Tibial nerve (tissue), 4 donors: ENCODE data around the gene PSPN. TPM values are rescaled to one million over a fixed set of nuclear protein-coding genes. Genes with fewer than 3 reads are reported as not detected.
A peak's percentile ranks its signal among the peaks of the same experiment; 100 is the strongest.
"Not testable (repeated sequence)": the region's sequence is repeated elsewhere in the genome, so short reads cannot be mapped to it uniquely, and the experiment has no call there.

Experiments used
- DNase-seq, 2 donors: peaks; one replicate each; pipeline ENCODE4 v3.0.0-alpha.2; 2019; ENCODE audit warnings: low spot score in 2 of 2
- H3K27ac ChIP-seq, 4 donors: fragments of 200-600 bp; sonication (generic) in 3 of 4; one replicate each; pipeline ENCODE4 v1.5.1; 2017 to 2019; ENCODE audit warnings: mild to moderate bottlenecking in 1 of 4
- H3K27me3 ChIP-seq, 2 donors: fragments of 200-600 bp; sonication (generic) in 1 of 2; one replicate each; pipeline versions ENCODE4 v1.5.1 to v1.6.0; 2017 to 2019
- H3K36me3 ChIP-seq, 3 donors: fragments of 200-600 bp; sonication (generic); one replicate each; pipeline ENCODE4 v1.5.1; 2018 to 2019
- H3K4me1 ChIP-seq, 4 donors: fragments of 200-600 bp; sonication (generic) in 3 of 4; one replicate each; pipeline ENCODE4 v1.5.1; 2017 to 2019
- H3K4me3 ChIP-seq, 4 donors: fragments of 200-600 bp; sonication (generic) in 3 of 4; one replicate each; pipeline ENCODE4 v1.5.1; 2017 to 2019; ENCODE audit warnings: mild to moderate bottlenecking in 1 of 4, moderate library complexity in 1 of 4
- H3K9me3 ChIP-seq, 4 donors: fragments of 200-600 bp; sonication (generic) in 3 of 4; one replicate each; pipeline ENCODE4 v1.5.1; 2017 to 2019
- CTCF ChIP-seq, 5 experiments: fragments of 200-600 bp in 3 of 5; fragments of 450-650 bp in 2 of 5; sonication (generic) in 3 of 5; IDR thresholded peaks; one replicate each; pipeline ENCODE4 v1.5.1; 2016 to 2019; ENCODE audit warnings: antibody characterized with exemption in 5 of 5, mild to moderate bottlenecking in 3 of 5, moderate library complexity in 2 of 5
- EP300 ChIP-seq, 2 donors: sonication (generic); formaldehyde crosslinking; IDR thresholded peaks; one replicate each; pipeline ENCODE4 v1.6.1; 2017; ENCODE audit warnings: antibody characterized with exemption in 2 of 2, mild to moderate bottlenecking in 1 of 2
- POLR2A ChIP-seq, 2 donors: fragments of 450-650 bp; IDR thresholded peaks; one replicate each; pipeline ENCODE4 v1.6.1; 2017; ENCODE audit warnings: antibody characterized with exemption in 2 of 2, mild to moderate bottlenecking in 2 of 2, moderate library complexity in 2 of 2
- WGBS, 2 donors: methylation state at CpG; one replicate each; pipeline ENCODE4 v1.1.5; 2018; 5-methylcytosine and 5-hydroxymethylcytosine counted together
- total RNA-seq, 4 donors: library from RNA; depleted of rRNA; stranded (reverse); fragments of >200 nt; gene quantifications; one replicate each; pipeline ENCODE4 v1.1.0, GENCODE V29; 2016

PSPN gene
- total RNA-seq, 4 donors from 2014 or later: under 0.01 to 4.3 (median 2.5) TPM

DNA sequence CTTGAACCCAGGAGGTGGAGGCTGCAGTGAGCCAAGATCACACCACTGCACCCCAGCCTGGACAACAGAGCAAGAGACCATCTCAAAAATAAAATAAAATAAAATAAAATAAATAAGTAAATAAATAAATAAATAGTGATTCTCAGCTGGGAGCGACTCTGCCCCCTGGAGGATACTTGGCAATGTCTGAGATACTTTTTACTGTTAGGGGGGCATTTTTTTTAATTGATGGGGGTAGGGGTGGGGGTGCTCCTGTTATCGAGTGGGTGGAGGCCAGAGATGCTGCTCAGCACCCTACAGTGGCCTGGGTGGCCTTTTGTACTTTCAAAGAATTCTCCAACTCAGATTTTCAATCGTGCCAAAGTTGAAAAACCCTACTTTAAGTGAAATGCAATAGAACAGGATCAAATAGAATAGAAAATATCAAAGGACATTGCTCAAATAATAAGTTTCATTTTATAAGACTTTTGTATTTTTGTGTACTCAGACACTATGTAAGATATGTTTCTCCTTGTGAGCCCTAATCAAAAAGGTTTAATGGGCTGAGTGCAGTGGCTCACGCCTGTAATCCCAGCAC is 21.5 kb downstream of the PSPN start:
- H3K4me3 ChIP-seq: no peak overlapping the region
- H3K4me1 ChIP-seq: no peaks in the 10 kb centered on the region
- H3K27ac ChIP-seq: no peak overlapping the region
- no peaks in the 10 kb centered on the region for H3K36me3 ChIP-seq
- TF ChIP-seq POLR2A (IDR thresholded peaks at IDR 0.05) (no peak), EP300 (IDR thresholded peaks at IDR 0.05) (no peak), CTCF (IDR thresholded peaks at IDR 0.05) (peak in 3 of 5 experiments; percentile 30 to 40 (median 34))
- H3K9me3 ChIP-seq: peaks cover 0 to 4% (median 0%) of the 10 kb centered on the region in 4 donors
- WGBS, 2 donors: 52 to 53% methylated on average over 4 of the region's 4 CpGs
- H3K27me3 ChIP-seq: no peaks in the 10 kb centered on the region
- no peak for DNase-seq

DNA sequence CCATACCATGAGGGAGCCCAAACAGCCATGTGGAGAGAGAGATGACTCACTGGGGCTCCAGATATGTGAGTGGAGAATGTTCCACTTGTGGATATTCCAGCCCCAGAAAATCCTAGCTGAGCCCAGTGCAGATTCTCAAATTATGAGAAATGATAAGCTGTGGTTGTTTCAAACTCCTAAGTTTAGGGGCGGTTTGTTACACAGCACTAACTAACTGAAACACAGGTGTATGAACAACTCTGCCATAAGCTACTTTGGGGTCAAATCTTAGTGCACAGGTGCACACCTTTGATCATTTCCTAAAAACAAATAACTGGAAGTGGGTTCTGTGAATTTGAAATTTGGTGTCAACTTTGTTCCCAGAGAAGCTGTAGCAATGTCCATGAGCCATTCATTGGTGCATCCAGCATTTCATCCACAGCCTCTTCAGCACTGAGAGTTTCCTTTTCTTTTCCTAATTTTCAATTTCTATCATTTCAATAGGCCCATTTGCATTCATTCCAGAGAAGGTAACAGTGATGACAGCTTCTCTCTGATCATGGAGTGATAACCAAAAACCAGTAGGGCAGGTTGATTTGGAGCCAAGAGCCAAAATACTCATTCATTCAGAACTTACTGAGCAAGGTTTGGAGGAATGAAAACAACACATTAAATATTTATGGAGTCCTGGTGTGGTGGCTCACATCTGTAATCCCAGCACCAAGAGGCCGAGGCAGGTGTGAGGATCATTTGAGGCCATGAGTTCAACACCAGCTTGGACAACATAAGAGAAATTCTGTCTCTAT is 23.2 kb downstream of the PSPN start:
- H3K27me3 ChIP-seq: no peaks in the 10 kb centered on the region
- DNase-seq: no peak
- no peaks in the 10 kb centered on the region for H3K36me3 ChIP-seq
- WGBS, 2 donors: 84 to 100% methylated on average over 2 of the region's 2 CpGs
- no peak overlapping the region for H3K27ac ChIP-seq
- no peaks in the 10 kb centered on the region for H3K4me1 ChIP-seq
- TF ChIP-seq CTCF (IDR thresholded peaks at IDR 0.05) (no peak), EP300 (IDR thresholded peaks at IDR 0.05) (no peak), POLR2A (IDR thresholded peaks at IDR 0.05) (no peak)
- peaks cover 0 to 4% (median 0%) of the 10 kb centered on the region in 4 donors for H3K9me3 ChIP-seq
- H3K4me3 ChIP-seq: no peak overlapping the region

- no peak for TF ChIP-seq CTCF (IDR thresholded peaks at IDR 0.05)
- TF ChIP-seq POLR2A (IDR thresholded peaks at IDR 0.05): no peak
- no peak for TF ChIP-seq EP300 (IDR thresholded peaks at IDR 0.05)
- Histone ChIP-seq H3K4me3 (no peak overlapping the region), H3K4me1 (no peaks in the 10 kb centered on the region), H3K27ac (no peak overlapping the region), H3K9me3 (peaks cover 0 to 4% (median 0%) of the 10 kb centered on the region in 4 donors), H3K36me3 (no peaks in the 10 kb centered on the region), H3K27me3 (no peaks in the 10 kb centered on the region)
- WGBS, 2 donors: 72 to 88% methylated on average over 2 of the region's 2 CpGs
- DNase-seq: no peak
Measured at GRCh38 chr19:6350688-6351087, 25.0 kb downstream of the PSPN start.

DNA sequence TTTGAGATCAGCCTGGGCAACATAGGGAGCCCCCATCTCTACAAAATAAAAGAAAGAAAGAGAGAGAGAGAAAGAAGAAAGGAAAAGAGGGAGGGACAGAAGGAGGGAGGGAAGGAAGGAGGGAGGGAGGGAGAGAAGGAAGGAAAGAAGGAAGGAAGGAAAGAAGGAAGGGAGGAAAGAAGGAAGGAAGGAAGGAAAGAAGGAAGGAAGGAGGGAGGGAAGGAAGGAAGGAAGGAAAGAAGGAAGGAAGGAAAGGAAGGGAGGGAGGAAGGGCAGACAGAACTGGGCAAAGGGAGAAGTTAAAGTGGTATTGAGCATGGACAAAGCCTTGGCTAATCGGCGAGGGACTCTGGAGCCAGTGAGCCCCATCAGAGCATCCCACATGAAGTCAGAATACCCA is 26.5 kb downstream of the PSPN start:
- H3K4me1 ChIP-seq, H3K36me3 ChIP-seq, H3K27ac ChIP-seq, H3K4me3 ChIP-seq, H3K9me3 ChIP-seq, H3K27me3 ChIP-seq, DNase-seq: not testable (repeated sequence)
- WGBS, 2 donors: 79 to 83% methylated on average over 2 of the region's 2 CpGs

DNA sequence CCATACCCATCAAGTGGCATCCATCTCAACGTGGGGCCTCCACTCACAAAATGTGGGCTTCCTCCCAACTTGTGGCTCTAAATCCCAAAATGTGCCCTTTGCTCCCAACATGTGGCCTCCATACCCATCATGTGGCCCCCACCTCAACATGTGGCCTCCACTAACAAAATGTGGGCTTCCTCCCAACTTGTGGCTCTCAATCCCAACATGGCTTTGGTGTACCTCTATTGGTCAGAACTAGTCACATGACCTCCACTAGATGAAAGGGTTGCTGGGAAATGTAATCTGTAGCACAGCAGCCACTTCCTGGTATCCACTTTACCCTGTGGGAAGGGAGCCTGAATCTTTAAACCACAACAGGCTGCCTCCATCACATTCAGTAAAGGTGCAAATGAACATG is 32.3 kb downstream of the PSPN start:
- TF ChIP-seq CTCF (IDR thresholded peaks at IDR 0.05) (no peak), POLR2A (IDR thresholded peaks at IDR 0.05) (no peak), EP300 (IDR thresholded peaks at IDR 0.05) (no peak)
- H3K9me3 ChIP-seq: no peaks in the 10 kb centered on the region
- no peak overlapping the region for H3K4me3 ChIP-seq
- H3K4me1 ChIP-seq: no peaks in the 10 kb centered on the region
- H3K36me3 ChIP-seq: no peaks in the 10 kb centered on the region
- H3K27me3 ChIP-seq: no peaks in the 10 kb centered on the region
- no peak for DNase-seq
- WGBS, 2 donors: 83 to 100% methylated on average over 1 of the region's 1 CpG
- no peak overlapping the region for H3K27ac ChIP-seq
